ENCODE measurements around the gene TCEAL8.
A peak's percentile ranks its signal among the peaks of the same experiment; 100 is the strongest.

GRCh38 chrX:103254171-103254824 lies 657 bp downstream of the TCEAL8 start:
- TF ChIP-seq POLR2A (IDR thresholded peaks at IDR 0.05; ENCODE audit: control extremely low read depth in 1 of 2, low read depth in 2 of 2, low read length in 2 of 2) (peak in 1 of 2 experiments; percentile 69; a peak in 1 of 3 replicates), CTCF (IDR thresholded peaks at IDR 0.05; ENCODE audit: control extremely low read depth in 1 of 3, insufficient read depth in 1 of 3, low read depth in 1 of 3, low read length in 3 of 3) (no peak), JUN (IDR thresholded peaks at IDR 0.05; ENCODE audit: low read depth, low read length) (no peak), PHF8 (conservative IDR thresholded peaks at IDR 0.05; ENCODE audit: low read depth, low read length) (no peak), MAFK (IDR thresholded peaks at IDR 0.05; ENCODE audit: low read depth, low read length) (no peak), TCF12 (IDR thresholded peaks at IDR 0.05; ENCODE audit: low read depth, low read length) (no peak), TEAD4 (IDR thresholded peaks at IDR 0.05; ENCODE audit: low read depth, low read length) (no peak), EZH2 (IDR thresholded peaks at IDR 0.05; ENCODE audit: low read depth, low read length, severe bottlenecking) (no peak), CEBPB (IDR thresholded peaks at IDR 0.05; ENCODE audit: low read depth, low read length) (no peak), TBP (IDR thresholded peaks at IDR 0.05; ENCODE audit: low read depth, low read length) (peak; percentile 62), RAD21 (IDR thresholded peaks at IDR 0.05 in 1 of 2, conservative IDR thresholded peaks at IDR 0.05 in 1 of 2; ENCODE audit: low read depth in 2 of 2, low read length in 2 of 2) (no peak)

All from H1 (cell line).